ENCODE data around the gene DENR.

DNA sequence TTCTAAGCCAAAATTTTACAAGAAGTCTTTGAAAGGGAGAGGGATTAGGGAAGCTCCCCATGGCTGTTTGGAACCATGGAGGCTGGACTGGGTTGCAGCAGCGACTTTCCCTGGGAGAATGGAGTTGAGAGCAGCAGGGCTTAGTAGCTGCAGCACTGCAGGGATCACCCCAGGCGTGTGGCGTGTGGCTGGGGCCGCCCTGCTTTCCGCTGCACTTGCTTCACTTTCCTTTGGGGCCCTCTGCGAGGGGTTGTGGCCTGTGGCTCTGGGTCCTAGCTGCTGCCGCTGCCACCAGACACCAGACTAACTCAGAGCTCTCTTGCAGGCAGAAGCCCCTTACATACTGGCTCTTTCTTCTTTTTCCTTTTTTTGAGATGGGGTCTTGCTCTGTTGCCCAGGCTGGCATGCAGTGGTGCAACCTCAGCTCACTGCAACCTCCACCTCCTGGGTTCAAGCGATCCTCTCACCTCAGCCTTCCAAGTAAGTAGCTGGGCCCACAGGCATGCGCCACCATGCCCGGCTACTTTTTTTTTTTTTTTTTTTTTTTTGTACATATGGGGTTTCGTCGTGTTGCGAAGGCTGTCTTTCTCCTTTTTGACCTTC lies 47.1 kb downstream of the DENR start:
- no peak for TF ChIP-seq CTCF (optimal IDR thresholded peaks at IDR 0.05 in 1 of 3, IDR thresholded peaks at IDR 0.05 in 1 of 3, conservative IDR thresholded peaks at IDR 0.05 in 1 of 3; ENCODE audit: extremely low read depth in 1 of 3, insufficient read depth in 2 of 3, low read length in 3 of 3)
- no peak for TF ChIP-seq EZH2 (IDR thresholded peaks at IDR 0.05; ENCODE audit: low read length)
